ENCODE measurements around the gene EPB41L4A.
"Not testable (repeated sequence)": the region's sequence is repeated elsewhere in the genome, so short reads cannot be mapped to it uniquely, and the experiment has no call there.

EPB41L4A gene

DNA sequence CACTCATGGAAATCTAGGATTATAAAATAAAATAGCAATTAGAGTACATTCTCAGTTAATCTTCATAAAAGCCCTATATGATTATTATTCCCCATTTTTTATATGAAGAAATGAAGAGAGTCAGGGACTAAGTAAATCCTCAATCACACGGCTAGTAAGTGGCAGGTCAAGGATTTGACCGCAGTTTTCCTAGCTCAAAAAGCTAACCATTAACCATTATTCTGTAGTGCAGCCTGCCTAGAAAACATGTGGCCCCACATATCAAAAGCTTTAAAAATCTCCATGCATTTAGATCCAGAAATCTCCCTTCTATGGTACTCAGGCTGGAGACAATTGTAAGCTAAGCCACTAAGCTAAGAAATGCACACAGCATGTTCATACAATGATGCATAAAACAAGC, 21.4 kb downstream of the EPB41L4A start:
- no peak for DNase-seq

DNA sequence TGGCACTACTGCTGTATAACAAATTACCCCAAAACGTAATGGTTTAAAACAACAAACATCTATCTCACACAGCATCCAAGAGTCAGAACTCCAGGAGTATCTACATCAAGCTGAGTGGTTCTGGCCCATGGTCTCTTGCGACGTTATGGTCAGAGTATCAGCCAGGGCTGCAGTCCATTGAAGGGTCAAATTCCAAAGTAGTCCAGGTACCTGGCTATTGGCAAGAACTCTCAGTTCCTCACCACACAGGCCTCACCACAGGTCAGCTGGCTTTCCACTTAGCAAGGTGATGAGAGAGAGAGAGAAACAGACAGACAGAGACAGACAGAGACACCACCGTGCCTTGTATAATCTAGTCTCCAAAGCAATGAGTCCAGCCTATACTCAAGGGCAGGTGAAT, 22.6 kb downstream of the EPB41L4A start:
- no peak for DNase-seq

- not testable (repeated sequence) for DNase-seq
These were observed 23.8 kb downstream of the EPB41L4A start for GRCh38 chr5:112395299-112395698.

GRCh38 chr5:112390327-112390726, 28.8 kb downstream of the EPB41L4A start:
- no peak for DNase-seq

DNA sequence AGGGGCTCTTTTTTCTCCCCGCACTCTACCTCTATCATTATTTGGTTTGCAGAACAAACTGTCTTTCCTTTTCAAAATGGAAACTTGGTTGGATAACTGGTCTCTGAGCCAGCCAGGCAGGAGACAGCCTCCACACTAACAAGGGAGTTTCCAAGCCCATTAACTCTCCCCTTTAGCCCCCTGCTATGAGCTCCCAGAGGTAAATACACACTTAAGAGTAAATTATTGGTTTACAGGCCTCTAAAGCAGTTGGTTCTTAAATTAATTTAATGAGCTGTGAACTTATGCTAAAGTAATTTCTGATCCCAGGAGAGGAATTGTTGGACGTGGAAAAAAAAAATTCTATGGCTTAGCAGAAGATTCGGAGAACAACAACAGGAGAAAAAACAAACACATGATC, 30.3 kb downstream of the EPB41L4A start:
- DNase-seq: no peak

DNA sequence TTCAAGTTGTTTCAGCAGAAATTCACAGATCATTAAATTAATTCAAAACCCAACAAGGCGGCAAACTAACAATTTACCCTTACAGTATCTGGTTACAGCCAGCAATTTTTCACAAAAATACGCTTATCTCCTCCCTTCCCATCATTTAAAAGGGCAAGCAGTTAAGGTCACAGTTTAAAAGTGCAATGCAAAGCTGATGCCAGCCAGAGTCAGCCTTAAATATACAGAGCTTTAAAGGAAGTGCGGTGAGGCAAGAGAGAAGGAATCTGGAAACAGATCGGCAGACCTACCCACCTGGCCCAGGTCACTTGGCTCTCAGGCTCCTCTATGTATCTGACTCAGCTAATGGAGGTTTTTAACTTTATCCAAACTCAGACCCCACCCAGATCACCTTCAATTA, 31.0 kb downstream of the EPB41L4A start:
- DNase-seq: no peak

GRCh38 chr5:112386766-112387165, 32.3 kb downstream of the EPB41L4A start:
- no peak for DNase-seq

DNA sequence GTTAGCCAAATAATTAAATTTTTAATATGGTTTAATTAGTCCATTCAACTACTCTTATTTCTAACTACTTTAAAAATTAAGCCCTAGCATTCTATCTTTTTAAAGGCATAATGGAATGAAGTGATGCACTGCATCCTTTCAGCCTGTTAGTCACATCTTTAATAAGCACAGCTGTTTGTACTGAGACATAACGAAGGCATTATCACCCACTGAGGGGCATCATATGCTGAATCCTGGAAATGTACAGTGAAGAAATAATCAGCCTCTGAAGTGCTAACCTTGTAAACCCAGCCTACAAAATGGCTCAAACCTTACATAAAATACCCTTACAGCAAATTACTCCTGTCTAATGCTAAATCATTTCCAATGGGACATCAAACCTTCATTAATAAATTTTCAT, 33.1 kb downstream of the EPB41L4A start:
- no peak for DNase-seq

DNA sequence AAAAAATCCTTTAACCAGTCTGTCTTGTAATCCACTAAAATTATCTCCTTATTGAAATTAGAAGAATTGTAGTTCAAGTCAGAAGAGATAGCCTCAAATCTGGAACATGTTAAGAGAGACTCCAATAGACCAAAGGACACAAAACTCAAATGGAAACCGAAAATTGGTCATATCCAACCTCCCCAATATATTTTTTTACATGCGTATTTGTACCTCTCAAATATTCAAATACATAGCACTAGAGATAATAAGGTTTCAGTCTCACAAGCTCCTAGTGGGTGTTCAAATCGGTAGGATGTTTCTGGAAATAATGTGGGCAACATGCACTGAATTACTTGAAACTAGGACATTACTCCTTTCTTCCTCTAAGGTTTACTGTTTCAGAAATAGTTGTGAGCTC, 33.5 kb downstream of the EPB41L4A start:
- no peak for DNase-seq

GRCh38 chr5:112384523-112384922, 34.6 kb downstream of the EPB41L4A start:
- DNase-seq: no peak

- no peak for DNase-seq
These were observed 36.2 kb downstream of the EPB41L4A start for GRCh38 chr5:112382886-112383285.

GRCh38 chr5:112381521-112381920, 37.6 kb downstream of the EPB41L4A start:
- DNase-seq: no peak

DNA sequence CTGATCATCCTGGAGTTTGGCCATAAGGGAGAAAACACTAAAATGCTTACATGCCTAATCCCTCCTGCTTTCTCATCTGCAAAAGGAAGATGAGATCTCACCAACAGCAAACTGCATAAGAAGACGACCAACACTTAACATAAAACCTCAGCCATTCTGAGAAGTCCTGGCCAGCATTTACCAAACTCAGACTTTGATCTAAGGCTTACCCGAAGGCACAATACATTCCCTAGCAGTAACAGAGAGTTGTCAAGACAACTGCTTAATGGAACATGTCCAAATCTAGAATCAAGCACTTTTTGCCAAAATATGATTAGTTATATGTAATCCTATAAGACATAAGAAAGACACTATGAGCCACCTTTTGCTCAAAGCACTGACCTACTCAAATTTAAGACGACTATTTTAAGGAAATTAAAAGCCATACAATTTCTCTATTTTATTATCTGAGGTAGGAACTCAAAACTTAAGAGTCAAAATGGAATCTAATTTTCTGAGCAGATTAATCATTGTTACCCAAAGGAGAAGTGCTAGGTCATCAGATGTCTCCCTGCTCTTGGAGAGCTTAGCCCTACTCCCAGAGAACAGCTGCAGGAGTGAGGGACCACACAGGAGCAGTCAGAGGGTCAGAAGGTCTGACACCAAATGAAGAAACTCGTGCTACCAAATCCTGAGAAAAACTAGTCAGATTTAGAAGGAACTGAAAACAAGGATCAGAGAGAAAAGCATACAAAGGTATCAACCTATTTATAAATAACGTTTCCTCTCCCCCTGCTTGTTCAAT, 39.3 kb downstream of the EPB41L4A start:
- no peak for DNase-seq

DNA sequence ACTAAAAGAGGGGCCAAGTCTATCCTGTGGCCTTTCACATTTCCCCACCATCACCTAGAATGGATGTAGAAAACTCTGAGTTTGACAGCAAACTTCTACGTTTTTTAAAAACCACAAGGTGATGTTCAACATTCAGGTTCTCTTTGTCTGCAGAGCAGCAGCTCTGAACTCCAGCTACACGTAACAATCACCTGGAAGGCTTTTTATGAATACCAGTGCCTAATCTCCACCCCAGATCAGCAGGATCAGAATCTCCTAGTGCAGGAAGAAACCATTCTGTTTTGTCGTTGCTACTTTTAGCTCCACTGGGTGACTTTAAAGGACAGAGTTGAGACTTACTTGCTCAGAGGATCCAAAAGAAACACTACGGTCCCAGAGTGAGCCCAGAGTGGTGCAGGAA, 44.3 kb downstream of the EPB41L4A start:
- DNase-seq: no peak

DNA sequence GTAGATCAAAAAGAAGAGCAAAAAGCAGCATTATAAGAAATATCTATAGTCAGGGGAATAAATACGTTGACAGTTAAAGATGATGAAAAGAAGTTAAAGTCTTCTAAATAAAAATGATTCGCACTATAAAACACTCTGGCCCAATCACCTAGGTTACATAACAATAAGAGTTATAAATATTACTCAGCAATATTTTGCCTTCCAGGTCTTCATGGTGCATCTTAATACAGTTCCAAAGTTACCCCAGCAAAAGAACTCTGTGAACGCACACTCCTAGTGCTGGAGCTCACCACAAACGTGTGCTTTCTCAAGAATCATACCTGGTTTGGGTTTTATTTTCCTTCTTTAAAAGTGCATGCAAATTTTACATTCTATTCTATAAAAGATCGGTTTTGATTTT, 44.7 kb downstream of the EPB41L4A start:
- no peak for DNase-seq

DNA sequence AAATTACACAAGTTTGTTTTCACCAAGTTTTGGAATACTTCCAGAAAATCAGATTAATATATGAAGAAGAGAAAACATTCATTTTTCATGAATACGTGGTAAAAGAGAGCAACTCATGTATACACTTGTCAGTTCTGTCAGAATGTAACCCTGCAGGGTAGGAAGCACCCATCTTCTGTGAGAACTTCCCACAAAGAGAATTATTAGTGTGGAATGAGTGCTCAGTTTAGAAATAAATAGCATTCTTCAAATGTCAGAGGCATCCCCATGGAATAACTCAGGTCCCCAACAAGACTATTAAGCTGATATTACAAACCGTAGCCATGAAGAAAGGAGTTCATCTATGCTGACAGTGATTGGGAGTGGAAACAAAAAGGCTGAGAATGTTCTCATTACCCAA, 45.2 kb downstream of the EPB41L4A start:
- no peak for DNase-seq

GRCh38 chr5:112372543-112372942, 46.5 kb downstream of the EPB41L4A start:
- DNase-seq: no peak

- DNase-seq: no peak
These were observed 48.0 kb downstream of the EPB41L4A start for GRCh38 chr5:112371067-112371466.

DNA sequence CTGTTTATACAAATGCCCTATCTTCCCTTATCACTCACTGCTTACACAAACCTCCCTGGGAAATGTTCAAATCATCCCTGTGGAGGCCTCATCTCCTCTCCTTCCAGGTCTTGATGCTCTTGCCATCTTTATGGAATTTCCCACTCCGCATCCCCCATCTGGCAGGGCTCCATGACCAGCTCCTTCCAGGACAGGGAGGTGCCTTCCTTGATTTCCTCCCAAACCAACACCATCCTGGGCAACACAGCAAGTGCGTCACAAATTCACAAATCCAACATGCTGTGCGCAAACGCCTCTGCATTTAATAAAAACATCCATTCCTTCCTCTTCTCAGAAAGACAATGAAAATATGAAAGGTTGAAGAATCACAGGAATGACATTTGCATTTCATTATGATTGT, 51.7 kb downstream of the EPB41L4A start:
- no peak for DNase-seq

DNA sequence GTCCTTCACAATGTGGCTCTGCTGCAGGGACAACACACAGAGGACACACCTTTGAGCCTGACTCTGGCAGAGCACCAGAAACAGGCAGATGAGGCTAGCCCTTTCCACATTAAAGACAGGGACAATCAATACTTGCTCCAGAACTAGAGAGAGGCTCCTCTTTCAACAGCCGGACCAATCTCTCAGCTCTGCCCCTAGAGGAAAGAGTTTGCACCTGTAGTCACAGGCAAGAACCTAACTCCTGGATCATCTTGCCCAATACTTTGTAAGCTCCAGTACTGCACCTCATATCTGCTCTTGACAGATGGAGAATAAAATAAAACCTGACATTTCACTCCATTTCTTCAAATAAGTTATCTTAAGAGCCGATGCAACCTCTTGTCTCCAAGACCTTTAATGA, 52.1 kb downstream of the EPB41L4A start:
- DNase-seq: no peak

DNA sequence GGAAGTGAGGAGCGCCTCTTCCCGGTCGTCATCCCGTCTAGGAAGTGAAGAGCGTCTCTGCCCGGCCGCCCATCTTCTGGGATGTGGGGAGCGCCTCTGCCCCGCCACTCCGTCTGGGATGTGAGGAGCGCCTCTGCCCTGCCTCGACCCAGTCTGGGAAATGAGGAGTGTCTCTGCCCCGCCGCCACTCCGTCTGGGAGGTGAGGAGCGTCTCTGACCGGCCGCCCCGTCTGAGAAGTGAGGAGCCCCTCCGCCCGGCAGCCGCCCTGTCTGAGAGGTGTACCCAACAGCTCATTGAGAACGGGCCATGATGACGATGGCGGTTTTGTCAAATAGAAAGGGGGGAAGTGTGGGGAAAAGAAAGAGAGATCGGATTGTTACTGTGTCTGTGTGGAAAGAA, 58.3 kb downstream of the EPB41L4A start:
- not testable (repeated sequence) for DNase-seq

GRCh38 chr5:112356178-112356956, 62.7 kb downstream of the EPB41L4A start:
- DNase-seq: no peak

DNA sequence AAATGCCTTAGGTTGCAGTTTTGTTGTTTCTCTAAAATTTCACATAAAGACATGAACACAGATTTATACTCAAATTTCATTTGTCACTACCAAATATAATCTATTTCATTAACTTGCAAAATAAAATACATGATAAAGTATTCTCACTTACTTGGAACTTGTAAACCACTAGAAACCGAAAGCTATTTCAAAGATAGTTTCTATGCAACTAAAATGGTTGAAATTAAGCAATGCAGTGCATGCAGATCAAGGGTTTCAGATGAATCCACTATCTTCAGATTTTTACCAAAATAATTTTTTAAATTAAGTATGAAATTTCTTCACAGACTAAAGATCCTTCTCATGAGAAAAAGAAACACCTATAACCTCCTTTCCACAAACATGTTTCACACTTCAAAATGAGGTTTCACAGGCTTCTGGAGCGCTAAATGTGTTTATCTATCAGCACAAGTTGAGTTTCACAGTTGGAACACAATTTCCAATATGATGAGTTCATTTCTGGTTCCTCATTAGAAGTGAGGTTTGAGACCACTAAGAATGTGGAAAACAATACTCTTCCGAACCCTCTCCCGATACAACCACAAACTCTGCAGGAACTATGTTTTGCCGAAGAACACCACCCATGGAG, 63.9 kb downstream of the EPB41L4A start:
- DNase-seq: no peak

GRCh38 chr5:112353678-112354077, 65.4 kb downstream of the EPB41L4A start:
- DNase-seq: no peak

All from NCI-H2171 (cell line).